Kasumi-1 (cell line): ENCODE results near the gene PABPC3.

Experiments used
- DNase-seq, 2 experiments: peaks; one replicate each; lab custom pipeline; 2025; lab: John Stamatoyannopoulos, UW

PABPC3 gene

DNA sequence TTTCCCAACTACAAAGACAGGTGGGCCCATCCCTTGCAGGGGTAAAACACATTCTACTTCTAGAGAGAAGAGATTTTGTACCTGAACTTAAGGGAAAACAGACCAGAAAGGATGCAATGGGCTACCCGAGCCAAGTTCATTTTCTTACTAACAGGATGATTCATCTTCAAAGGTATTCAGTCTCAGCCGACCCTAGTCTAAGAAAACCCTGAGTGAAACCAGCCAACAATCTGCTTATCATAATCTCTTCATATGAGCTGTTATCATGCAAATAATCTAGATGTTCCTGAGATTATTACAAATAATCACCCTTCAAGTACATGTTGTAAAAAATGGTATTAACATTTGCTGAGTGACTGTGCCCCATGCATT is 15.6 kb downstream of the PABPC3 start:
- DNase-seq: no peak

DNA sequence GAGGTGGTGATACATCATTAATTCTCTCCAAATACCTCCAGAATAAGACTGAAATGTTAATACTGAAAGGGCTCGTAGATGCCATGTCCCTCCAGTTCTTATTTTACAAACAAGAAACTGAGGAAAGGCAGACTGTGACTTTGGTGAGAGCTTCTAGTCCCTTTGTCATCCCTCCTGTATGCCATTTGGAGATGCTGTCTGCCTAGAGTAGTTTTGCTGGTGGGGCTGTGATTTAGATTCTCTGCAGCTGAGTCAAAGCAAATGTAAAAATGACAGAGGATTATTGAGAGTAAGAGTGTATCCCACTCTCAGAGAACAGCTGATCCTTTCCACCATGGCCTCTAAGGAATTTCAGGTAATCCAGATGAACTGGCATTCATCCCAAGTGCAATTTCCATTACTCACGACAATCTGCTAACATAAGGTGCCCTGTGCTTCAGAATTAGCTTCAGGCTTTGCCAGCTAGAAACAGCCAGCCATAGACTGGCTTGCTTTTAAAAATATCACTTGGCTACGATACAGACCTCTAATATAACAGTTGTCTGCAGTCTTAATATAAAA is 16.8 kb downstream of the PABPC3 start:
- DNase-seq: no peak

DNA sequence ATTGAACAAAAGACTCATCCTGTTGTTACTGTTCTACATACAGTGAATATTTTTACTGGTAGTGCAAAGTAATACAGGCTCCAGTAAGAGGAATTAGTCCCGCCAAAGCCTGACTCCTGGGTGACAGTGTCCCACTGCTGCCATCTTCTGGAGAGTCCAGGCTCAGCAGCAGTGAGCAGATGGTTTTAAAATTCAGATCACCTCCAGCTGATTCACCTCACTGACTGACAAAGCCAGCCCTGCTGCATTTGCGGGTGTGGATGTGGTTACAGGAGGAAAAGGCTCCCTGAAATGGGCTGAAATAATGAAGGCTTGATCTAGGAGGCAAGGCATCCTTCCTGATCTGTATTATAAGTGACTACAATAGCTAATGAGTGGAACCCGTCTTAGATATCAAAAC is 18.3 kb downstream of the PABPC3 start:
- DNase-seq: peak; percentile 45 to 71

DNA sequence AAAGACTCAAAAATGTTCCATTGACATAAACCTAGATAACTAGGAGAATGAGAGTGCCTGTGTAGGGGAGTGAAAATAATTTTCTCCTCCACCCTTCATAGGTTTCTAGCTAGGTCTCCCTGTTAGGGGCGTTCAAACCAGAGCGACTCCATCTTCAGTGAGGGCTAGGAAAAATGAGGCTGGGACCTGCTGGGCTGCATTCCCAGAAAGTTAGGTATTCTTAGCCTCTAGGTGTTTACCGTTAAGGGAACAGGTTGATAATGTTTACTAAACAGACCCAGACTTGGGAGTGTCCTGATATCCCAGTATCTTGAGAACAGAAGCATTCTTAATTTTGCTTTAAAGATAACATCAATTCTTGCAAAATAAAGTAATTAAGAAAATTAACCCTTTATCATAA is 20.1 kb downstream of the PABPC3 start:
- DNase-seq: no peak

DNA sequence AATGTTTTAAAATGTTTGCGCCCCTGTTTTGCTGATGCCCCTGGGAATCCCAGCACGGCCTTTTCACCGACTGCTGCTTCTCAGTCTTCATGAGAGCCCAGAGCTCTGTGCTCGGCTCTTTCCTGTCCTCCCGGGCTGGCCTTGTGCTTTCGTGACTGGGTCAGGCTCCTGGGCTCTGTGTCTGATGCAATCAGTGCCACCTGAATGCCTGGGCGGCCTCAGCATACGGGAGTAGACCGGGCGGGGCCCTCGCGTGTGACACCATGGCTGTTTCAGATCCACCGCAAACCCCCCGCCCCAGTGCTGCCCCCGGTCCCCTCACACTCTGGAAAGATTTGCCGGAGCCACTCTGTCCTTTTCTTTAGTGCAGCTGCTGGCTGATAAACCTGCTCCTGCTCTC is 21.4 kb downstream of the PABPC3 start:
- DNase-seq: no peak

DNA sequence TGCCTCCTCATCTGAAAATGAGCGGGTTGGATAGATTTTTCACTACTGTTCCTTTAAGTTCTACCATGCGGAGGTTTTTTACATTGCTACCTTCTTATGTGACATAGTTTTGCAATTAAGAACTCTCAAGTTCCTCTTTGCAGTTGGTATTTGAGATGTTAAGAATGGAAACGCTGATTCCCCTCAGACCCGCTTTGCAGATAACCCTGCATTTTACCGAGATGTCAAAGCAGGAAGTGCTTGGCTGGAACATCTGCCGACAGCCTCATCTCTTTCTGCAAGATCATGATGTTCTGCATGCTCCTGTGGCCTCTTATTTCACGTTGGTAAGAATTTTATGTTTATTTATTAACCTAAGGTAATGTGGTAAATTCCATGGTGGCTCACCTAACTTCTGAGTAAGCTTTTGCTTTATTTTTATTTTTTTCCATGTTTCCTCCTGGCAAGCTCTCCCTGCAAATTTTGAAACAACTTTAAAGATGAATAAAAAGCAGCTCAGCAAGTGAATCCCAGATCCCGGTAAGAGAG is 22.5 kb downstream of the PABPC3 start:
- peak; percentile 25 to 58 for DNase-seq

DNA sequence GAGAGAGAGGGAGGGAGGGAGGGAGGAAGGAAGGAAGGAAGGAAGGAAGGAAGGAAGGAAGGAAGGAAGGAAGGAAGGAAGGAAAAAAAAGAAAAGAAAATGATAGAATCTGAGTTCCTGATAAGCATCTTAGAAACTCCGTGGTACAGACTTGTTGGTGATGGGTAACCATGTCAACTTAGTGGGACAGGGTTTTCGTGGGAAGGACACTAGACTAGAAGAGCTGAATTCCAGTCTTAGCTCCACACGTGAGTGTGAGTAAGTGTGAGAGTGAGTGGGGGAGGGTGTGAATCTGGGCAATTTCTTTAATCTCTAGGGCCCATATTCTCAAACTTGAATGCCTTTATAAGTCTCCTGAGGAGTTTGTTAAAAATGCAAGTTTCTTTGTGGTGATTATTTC is 35.0 kb downstream of the PABPC3 start:
- no peak for DNase-seq

DNA sequence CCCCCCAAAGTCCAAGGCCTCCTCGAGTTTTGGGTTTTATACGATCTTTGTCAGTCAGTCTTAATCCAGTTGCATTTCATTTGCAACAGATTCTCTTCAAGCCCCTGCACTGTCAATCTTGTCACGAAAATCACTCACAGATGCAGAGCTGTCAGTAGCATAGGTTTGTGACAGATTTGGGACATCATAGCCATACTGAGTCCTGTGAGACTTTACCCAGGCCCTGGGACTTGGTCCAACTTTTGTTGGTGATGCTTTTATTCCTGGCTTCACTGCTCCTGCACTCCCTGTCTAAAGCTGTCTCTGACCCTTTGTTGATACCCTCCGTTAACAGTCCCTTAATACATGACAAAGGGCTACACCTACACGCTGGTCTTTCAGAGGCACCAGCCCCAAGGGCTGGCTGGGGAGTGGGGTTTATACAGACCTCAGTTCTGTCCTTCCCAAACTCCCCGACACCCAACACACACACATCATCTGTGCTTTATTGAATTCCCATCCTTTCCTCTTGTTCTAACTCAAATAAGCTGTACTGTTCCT is 36.0 kb downstream of the PABPC3 start:
- DNase-seq: no peak

DNA sequence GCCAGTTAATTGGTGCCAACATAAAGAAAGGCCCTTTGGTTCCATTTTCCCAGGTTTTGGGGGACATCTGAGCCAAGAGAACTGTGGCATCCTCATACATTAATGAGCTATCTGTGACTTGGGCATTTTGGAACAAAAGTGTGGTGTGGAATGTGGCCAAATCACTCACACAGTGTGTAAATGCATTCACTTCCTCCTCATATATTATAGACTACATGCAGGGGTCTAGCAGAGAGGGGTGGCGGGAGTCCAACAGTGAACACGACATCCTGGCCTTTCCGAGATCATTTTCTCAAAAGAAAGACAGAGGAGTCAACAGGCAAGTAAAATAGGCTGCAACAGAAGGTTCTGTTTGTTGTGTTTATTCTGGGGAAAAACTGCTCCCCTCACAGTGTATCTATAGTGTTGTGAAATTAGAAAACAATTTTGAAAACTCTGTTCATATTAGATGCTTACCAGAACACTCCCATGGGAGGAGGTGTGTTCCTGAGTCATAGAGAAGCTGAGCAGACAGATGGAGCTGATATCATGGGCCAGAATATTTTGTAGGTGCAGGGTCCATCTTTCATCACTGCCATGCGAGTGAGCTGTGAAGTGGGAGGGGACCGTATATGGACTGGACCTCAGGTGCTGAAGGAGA is 36.9 kb downstream of the PABPC3 start:
- no peak for DNase-seq

DNA sequence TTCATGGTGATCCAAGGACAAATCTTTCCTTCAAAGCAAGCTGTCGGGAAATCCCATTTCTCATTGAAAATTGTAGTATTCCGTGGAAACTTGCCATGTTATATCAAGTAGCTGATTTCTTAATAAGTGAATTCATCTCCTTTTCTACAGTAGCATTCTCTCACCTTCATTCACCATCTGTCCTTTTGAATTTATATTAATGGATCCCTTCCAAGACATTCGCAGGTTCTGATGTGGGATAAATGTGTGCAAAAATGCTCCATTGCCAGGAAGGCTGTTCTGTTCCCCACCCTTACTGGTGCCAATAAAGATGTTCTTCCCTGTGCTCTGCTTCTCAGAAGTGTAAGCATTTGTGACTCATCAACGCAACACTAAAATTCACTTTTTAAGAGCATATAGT is 40.0 kb downstream of the PABPC3 start:
- no peak for DNase-seq

DNA sequence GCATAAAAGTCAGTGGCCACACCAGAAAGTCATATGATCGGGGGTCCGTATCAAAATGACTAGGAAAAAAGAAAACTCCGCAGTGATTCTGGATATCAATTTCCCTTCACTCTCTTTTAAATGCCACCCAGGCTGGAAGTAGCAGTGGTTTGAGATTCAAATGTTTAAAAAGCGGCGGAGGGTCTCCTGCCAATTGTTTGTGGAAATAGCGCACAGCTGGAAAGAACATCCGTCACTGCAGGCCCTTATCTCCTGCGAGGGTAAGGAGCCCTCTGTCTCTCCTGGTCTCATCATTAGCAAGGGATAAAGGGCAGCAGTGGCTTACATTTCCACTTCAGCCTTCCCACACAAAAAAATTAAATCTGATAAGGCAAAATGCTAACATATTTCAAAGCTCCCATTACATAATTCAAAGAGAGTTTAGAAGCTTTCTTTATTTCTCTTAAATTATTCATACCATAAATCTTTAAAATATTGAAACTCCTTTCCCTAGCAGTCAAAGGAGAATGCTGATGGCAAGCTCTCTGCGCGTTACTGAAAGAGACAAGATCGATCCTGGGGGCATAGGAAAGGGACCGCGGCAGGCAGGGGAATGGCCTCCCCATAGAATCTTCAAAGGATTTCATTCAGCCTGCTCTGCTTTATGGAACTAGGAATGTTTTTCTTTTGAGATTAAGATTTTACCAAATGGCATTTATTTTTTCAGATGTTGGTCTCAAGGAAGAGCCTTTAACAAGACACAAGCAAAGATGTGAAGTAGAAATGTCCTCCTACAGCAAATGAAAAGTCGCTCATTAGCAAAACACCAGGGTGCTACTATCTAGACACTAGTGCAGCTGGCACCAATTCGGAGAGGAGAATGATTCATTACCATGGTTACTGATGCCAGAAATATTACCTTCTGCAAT is 41.2 kb downstream of the PABPC3 start:
- DNase-seq: no peak

DNA sequence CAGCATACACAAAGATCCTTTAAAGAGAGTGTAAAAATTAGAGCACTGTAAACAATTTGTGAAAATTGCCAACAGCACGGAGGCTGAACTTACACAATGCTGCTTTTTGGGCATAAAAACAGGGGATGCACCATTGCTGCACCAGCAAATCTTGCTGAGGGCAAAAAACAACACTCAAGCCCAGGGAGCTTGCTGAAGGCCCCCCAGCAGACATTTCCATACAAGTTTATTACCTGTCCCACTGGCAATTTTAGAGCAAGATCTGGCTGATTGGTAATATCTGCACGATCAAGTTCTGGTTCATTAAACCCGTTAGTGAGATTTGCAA is 41.8 kb downstream of the PABPC3 start:
- DNase-seq: no peak

DNA sequence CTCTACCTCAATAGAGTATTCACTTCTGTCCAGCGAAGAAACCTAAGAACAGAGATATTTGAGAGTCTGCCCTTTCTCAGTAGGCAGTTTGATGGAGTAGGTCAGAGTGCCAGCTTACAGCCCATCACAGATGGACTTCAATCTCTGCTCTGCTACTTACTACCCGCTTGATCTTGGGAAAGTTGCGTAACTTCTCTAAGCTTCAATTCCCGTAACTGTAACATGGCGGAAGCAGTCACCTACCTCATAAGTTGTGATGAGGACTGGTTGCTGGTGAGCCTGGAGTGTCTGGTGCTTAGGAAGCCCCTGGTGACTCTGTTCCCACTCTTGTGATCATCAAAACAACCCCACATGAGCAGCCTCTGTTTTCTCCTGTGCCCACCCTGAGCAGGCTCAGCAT is 45.1 kb downstream of the PABPC3 start:
- no peak for DNase-seq

DNA sequence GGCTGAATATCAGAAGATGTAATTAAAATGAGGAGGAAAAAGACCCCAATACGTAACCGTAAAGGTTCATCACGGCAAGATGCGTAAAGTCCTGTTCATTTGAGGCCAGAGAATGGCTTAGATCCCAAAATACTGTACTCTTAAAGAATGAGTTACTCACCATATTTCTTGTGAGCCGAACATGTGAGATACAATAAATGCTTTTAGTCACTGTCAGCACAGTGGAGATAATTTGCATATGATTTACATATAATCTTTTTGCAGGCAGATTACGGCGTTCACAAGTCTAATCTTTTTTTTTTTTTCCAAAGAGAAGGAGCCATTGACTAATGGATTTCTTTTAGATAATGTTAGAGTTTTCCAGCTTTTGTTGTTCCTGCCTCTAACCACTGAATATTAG is 47.8 kb downstream of the PABPC3 start:
- DNase-seq: no peak

DNA sequence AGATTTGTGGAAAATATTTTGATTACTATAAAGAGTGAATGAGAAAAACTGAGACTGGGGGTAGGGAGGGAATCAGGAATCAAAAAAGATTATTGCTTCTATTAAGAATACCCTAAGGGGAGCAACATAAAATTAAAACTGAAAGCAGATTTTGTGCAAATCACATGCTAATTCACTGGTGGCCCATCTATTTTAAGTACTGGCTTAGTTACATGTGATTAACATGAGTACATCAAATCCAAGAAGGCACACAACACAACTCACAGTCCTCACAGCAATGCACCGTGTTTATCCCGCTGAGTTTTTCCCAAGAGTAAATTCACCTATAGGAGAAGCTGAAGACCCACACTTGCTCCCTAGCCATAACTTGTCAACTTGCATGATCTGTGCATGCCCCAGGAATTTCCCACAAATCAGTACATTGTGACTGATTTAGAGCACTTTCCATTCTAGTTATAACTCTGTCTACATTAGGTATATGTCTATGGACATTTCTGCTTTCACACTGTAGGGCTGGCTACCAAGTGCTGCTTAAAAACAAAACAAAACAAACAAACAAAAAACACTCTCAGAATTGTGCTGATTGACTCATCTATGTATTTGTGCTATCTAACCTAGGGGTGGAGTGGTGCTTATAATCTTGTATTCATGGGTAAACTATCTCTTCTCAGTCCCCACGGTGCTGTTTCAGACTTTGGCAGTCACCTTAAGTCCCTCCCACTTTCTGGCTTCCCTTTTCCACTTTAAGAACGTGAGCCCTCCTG is 51.9 kb downstream of the PABPC3 start:
- DNase-seq: no peak

DNA sequence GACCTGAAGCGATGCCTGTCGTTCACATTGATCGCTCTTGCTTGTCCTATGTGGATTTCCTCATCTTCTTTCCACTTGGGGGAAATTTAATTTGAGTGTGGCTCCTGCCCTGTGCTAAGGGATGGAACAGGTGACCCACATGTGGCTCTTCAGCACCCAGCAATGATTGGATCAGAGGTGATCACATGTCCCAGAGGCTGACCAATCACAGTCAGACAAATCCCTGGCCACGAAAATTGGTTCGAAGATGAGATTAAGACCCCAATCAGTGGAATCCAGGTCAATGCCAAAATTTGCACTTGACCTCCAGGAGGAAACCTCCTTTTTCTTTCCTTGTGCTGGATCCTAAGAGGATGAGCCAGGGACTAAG is 52.5 kb downstream of the PABPC3 start:
- no peak for DNase-seq
